Measurements from ENCODE around the gene FGFBP2. TPM values are rescaled to one million over a fixed set of nuclear protein-coding genes. Genes with fewer than 3 reads are reported as not detected.
A peak's percentile ranks its signal among the peaks of the same experiment; 100 is the strongest.

The FGFBP2 gene
- total and polyA plus RNA-seq, 10 of the 15 experiments (the other 5 are each of a cell fraction or from before 2014, with no cell fraction given), result 0.23 TPM; not detected in 9

GRCh38 chr4:15953625-15954024, 9.3 kb downstream of the FGFBP2 start (continued):
- TF ChIP-seq MEF2B (IDR thresholded peaks at IDR 0.05; ENCODE audit: partially characterized antibody, poor library complexity, severe bottlenecking) (no peak), NBN (IDR thresholded peaks at IDR 0.05) (no peak), MTA3 (IDR thresholded peaks at IDR 0.05; ENCODE audit: borderline replicate concordance, low read length) (no peak), SP1 (IDR thresholded peaks at IDR 0.05; ENCODE audit: low read depth, low read length) (no peak), STAT1 (conservative IDR thresholded peaks at IDR 0.05) (no peak), ZSCAN29 (IDR thresholded peaks at IDR 0.05) (no peak), YBX1 (IDR thresholded peaks at IDR 0.05) (no peak), PBX3 (IDR thresholded peaks at IDR 0.05; ENCODE audit: insufficient replicate concordance, low read depth, low read length) (no peak), TBL1XR1 (IDR thresholded peaks at IDR 0.05; ENCODE audit: low read depth, low read length) (no peak), ASH2L (IDR thresholded peaks at IDR 0.05; ENCODE audit: borderline replicate concordance, low read depth) (no peak), TCF7 (IDR thresholded peaks at IDR 0.05; ENCODE audit: borderline replicate concordance) (peak; percentile 70), MXI1 (IDR thresholded peaks at IDR 0.05; ENCODE audit: low read depth, low read length) (no peak), MTA2 (IDR thresholded peaks at IDR 0.05; ENCODE audit: low read depth) (peak; percentile 55), ZBED1 (IDR thresholded peaks at IDR 0.05; ENCODE audit: borderline replicate concordance) (no peak), RAD21 (IDR thresholded peaks at IDR 0.05; ENCODE audit: insufficient read depth, low read depth, low read length) (no peak), IRF4 (IDR thresholded peaks at IDR 0.05; ENCODE audit: low read depth, low read length) (no peak), RAD51 (IDR thresholded peaks at IDR 0.05) (no peak), BRCA1 (IDR thresholded peaks at IDR 0.05; ENCODE audit: low read depth, low read length) (no peak), POLR2AphosphoS2 (IDR thresholded peaks at IDR 0.05; ENCODE audit: low read depth, low read length) (no peak)

Measured in GM12878 (cell line).